ENCODE data around the gene LMOD1. TPM values are rescaled to one million over a fixed set of nuclear protein-coding genes. Genes with fewer than 3 reads are reported as not detected.
"Not testable (repeated sequence)": the region's sequence is repeated elsewhere in the genome, so short reads cannot be mapped to it uniquely, and the experiment has no call there.

LMOD1 gene
- total RNA-seq, 1 experiment from 2014 or later = not detected

- DNase-seq (ENCODE audit: low spot score) = no peak
These were observed 31.7 kb downstream of the LMOD1 start for GRCh38 chr1:201914456-201915235.

- no peak for DNase-seq (ENCODE audit: low spot score)
These were observed 33.5 kb downstream of the LMOD1 start for GRCh38 chr1:201912832-201913231.

GRCh38 chr1:201911826-201912571 is 34.3 kb downstream of the LMOD1 start:
- DNase-seq (ENCODE audit: low spot score) = no peak

GRCh38 chr1:201907621-201908020 is 38.7 kb downstream of the LMOD1 start:
- DNase-seq (ENCODE audit: low spot score) = no peak

GRCh38 chr1:201906336-201906735 is 40.0 kb downstream of the LMOD1 start:
- DNase-seq (ENCODE audit: low spot score) = no peak

GRCh38 chr1:201905234-201905890 is 41.0 kb downstream of the LMOD1 start:
- DNase-seq (ENCODE audit: low spot score) = no peak

- no peak for DNase-seq (ENCODE audit: low spot score)
These were observed 41.8 kb downstream of the LMOD1 start for GRCh38 chr1:201904579-201904978.

- no peak for DNase-seq (ENCODE audit: low spot score)
These were observed 43.2 kb downstream of the LMOD1 start for GRCh38 chr1:201903135-201903534.

GRCh38 chr1:201902198-201902597 is 44.1 kb downstream of the LMOD1 start:
- no peak for DNase-seq (ENCODE audit: low spot score)

- not testable (repeated sequence) for DNase-seq (ENCODE audit: low spot score)
These were observed 45.3 kb downstream of the LMOD1 start for GRCh38 chr1:201901036-201901435.

- no peak for DNase-seq (ENCODE audit: low spot score)
These were observed 45.9 kb downstream of the LMOD1 start for GRCh38 chr1:201900476-201900875.

GRCh38 chr1:201899683-201900429 is 46.5 kb downstream of the LMOD1 start:
- DNase-seq (ENCODE audit: low spot score) = no peak

- no peak for DNase-seq (ENCODE audit: low spot score)
These were observed 47.4 kb downstream of the LMOD1 start for GRCh38 chr1:201898992-201899391.

- DNase-seq (ENCODE audit: low spot score) = no peak
These were observed 48.0 kb downstream of the LMOD1 start for GRCh38 chr1:201898240-201898894.

- DNase-seq (ENCODE audit: low spot score) = peak; percentile 57
These were observed 49.4 kb downstream of the LMOD1 start for GRCh38 chr1:201896951-201897391.

- DNase-seq (ENCODE audit: low spot score) = peak; percentile 96
These were observed 50.2 kb downstream of the LMOD1 start for GRCh38 chr1:201895913-201896807.

- DNase-seq (ENCODE audit: low spot score) = no peak
These were observed 51.2 kb downstream of the LMOD1 start for GRCh38 chr1:201895120-201895665.

GRCh38 chr1:201894343-201895119 is 51.8 kb downstream of the LMOD1 start:
- no peak for DNase-seq (ENCODE audit: low spot score)

- DNase-seq (ENCODE audit: low spot score) = no peak
These were observed 52.9 kb downstream of the LMOD1 start for GRCh38 chr1:201893431-201893830.

Measured in A172 (cell line).